Measurements from ENCODE around the gene CFAP20DC.
"Not testable (repeated sequence)": the region's sequence is repeated elsewhere in the genome, so short reads cannot be mapped to it uniquely, and the experiment has no call there.

The CFAP20DC gene

DNA sequence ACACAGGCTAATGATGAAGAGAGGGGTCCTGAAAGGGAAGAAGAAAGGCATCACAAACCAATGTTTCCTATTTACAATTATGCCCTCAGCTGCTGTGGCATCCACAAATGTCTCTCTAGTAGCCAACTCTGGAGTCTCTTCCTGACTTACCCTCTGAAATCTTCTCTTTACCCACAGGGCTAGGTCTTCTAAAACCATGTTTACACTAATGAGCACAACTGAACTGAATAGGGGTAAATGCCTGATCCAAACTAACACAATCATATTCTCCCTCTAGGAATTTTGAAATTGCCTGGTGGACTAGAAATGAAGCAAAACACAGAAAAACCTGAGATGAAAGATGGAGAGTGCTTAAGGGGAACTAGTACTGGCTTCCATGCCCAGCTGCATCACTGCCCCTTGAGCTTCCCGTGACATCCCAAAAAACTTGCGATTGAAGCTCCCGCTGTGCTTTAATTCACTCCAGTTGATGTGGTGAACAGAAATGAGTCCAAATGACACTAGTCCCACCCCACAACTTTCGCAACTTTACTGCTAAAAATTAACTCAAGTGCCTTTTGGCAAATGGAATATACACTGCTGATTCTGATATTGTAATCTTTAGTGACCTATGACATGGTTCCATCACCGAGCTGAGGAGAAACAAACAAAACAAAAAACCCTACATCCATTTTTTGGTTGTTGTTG is 32.8 kb downstream of the CFAP20DC start:
- DNase-seq, result no peak

DNA sequence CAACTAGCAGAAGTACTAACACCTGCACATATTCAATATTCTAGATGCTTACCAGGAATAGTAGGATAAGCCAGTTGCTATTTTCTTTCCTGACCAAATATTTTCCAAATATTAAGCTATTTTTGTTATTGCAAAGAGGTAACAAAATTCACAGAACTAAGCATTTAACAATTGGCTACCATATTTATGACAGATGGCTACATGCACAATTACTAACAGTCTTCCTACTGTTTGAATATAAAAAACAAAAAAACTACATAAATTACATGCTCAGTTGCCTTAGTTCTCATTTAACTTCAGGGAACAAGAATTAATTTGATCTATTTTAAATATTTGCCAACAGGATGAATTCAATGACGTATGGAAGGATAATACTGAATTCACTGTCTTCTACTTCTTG is 36.2 kb downstream of the CFAP20DC start:
- DNase-seq, result no peak

GRCh38 chr3:59006634-59007517 is 42.9 kb downstream of the CFAP20DC start:
- DNase-seq, result no peak

- DNase-seq, result no peak
Measured at GRCh38 chr3:59001675-59002074, 48.1 kb downstream of the CFAP20DC start.

DNA sequence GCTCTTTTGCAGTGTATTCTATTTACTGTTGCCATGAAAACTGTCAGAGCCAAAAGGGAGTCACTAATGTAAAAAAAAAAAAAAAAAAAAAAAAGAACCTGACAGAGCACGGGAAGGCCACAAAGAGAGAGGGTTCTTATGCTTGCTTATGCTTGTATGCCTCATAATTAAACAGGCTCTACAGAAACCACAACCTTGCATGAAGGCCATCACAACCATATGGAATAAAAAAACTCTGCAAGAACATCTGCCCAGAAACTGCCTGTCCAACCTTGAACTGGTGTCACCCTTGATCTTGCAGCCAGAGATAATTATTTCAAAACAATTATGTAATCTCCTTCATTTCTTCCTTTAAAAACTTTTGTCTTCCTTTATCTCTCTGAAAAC is 50.1 kb downstream of the CFAP20DC start:
- DNase-seq, result no peak

DNA sequence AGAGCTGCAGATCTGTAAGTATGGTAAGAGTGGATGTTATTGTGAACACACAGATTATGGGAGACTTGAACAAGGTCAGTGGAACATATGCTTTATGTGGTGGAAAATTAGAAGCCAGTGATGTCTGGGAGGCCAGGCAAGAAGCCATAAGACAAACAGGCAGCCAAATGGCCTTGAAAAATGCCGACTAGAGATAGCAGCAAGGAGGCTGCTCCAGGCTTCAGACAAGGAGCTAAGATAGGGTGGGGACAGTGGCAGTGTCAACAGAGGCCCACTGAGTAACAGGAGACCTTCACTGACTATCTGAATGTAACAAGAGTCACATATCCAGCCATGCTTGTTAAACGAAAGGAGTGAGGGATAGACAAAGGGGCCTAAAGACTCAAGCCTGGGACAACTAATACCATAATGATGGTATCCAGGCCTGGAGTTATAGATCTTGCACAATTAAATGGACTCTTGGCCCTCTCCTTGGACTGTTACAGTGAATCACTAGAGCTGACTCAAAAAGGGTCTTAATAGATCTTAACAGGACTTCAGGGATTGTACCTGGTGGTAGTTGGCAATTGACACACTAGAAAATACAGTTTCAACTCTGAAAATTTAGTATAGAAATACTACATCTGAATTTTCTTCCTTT is 50.6 kb downstream of the CFAP20DC start:
- no peak for DNase-seq

DNA sequence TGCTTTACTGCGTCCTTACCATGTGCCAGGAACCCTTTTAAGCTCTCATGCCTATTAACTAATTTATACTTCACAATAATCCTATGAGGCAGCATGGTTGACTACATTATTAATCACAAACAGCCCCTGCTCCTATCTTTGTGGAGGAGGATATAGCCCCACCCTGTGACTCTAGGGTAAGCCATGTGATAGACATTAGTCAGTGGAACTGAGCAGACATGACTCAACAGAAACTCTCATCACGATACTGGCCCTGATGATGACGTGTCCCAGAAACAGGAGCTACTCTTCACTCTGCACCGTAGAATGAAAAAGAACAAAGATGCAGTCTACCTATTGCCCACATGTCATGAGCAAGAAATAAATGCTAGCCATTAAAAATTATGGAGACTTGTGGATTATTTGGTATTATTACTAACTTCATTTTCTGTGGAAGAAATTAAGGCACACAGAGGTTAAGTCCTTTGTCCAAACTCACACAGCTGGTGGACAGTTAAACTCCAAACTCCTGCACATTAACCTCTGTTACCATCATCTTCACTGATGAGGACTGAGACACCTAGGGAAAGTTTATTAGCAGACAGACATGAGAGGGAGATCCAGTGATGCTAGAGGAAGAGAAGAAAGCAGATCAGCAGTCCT is 51.2 kb downstream of the CFAP20DC start:
- no peak for DNase-seq

- DNase-seq, result no peak
Measured at GRCh38 chr3:58996730-58997129, 53.1 kb downstream of the CFAP20DC start.

GRCh38 chr3:58994746-58995330 is 55.0 kb downstream of the CFAP20DC start:
- no peak for DNase-seq

DNA sequence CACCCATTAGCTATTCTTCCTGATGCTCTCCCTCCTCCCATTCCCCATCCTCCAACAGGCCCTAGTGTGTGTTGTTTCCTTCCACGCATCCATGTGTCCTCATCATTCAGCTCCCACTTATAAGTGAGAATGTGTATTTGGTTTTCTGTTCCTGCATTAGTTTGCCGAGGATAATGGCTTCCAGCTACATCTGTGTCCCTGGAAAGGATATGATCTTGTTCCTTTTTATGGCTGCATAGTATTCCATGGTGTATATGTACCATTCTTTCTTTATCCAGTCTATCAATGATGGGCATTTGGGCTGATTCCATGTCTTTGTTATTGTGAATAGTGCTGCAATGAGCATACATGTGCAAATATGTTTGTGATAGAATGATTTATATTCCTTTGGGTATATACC is 56.3 kb downstream of the CFAP20DC start:
- no peak for DNase-seq

- no peak for DNase-seq
Measured at GRCh38 chr3:58991623-58992022, 58.2 kb downstream of the CFAP20DC start.

DNA sequence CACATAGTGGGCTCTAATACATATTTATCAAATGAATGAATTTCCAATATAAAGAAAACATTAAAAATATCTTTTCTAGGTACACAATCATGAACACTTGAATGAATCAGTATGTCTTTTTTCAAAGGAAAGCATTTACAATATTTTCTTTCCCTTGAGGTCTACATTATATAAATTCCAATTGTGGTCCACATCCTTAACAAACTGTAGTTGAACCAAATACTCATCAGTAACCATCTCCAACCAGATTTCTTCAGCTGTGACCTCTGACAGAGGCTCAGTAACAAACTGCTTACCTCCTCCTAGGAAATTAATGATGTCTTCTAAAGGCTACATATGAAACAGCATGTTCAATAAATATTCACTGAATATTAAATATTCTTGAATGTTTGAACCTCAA is 58.8 kb downstream of the CFAP20DC start:
- DNase-seq, result no peak

GRCh38 chr3:58989955-58990354 is 59.9 kb downstream of the CFAP20DC start:
- DNase-seq, result no peak

GRCh38 chr3:58989163-58989562 is 60.7 kb downstream of the CFAP20DC start:
- DNase-seq, result no peak

GRCh38 chr3:58988041-58988440 is 61.8 kb downstream of the CFAP20DC start:
- no peak for DNase-seq

DNA sequence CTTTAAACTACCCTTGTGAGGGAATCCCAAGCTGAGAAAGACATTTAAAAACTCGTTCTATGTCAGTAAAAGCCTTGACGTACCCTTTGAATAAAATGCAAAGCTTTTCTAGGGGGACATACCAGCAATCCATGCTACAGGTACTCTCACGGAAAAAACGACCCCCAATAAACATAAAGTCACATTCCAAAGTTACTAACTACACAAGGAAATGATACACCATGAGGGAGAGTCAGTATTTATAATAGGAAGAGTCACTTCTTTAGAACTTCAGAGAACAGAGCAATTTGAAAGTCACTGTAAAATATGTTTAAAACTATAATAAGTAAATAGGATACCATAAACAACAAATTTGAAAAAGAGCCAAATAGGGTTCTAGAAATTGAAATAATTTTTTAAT is 63.2 kb downstream of the CFAP20DC start:
- DNase-seq, result no peak

- no peak for DNase-seq
Measured at GRCh38 chr3:58979840-58980239, 70.0 kb downstream of the CFAP20DC start.

GRCh38 chr3:58973796-58974195 is 76.0 kb downstream of the CFAP20DC start:
- no peak for DNase-seq

GRCh38 chr3:58967866-58968265 is 82.0 kb downstream of the CFAP20DC start:
- not testable (repeated sequence) for DNase-seq

GRCh38 chr3:58965865-58966264 is 84.0 kb downstream of the CFAP20DC start:
- DNase-seq, result no peak

DNA sequence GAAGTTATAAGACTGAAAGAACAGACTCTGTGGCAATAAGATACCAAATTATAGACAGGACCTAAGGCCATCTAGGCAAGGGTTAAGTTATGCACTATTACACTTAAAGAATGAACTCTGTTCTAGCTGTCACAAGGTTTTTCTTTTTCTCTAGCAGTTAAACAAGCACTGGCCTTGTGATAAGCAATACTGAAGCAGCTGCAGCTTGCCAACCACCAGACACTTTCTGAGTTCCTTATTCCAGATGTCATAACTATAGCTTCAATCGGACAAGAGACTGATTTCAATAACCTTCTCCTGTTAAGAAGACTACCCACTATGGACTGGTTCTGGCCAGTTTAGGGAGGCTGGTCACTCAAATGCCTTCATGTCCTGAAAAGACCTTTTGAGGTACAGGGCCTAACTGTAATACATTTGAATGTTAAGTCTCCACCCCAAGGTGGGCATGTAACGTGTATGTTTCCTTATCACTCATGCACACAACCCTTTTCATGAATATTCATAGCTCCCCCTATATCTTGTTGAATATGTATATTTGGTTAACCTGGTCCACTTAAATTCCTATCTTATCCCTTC is 85.8 kb downstream of the CFAP20DC start:
- DNase-seq, result no peak

DNA sequence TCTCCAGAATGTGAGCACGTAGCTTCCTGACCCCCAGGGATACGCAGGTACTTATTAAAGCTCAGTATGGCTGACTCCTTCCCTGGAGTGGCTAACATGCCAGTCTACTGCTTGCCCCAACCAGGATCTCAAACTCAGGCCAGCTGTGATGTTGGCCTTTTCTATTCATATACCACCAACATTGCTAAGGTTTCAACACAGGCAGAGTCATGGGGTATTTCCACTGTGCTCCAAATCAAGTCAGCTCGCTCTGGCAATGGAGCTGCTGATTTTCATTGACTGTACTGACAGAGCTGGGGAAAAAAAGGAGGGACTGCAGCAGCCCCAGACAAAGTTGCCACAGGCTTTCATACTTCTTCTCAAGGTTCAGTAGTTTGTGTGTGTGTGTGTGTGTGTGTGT is 87.0 kb downstream of the CFAP20DC start:
- no peak for DNase-seq

Data from activated naive CD4-positive, alpha-beta T cell treated with anti-CD3 and anti-CD28 coated beads, Interleukin-2, amount 50 U/mL, for 16 hours (primary cell).